Neural progenitor cell (in vitro differentiated cells): Measurements from ENCODE around the gene MYOZ3.

Source experiments
- CTCF ChIP-seq: fragments of 200-600 bp; sonication (generic); IDR thresholded peaks from 2 replicates; pipeline ENCODE4 v1.5.1; 2017; ENCODE audit warnings: antibody characterized with exemption, mild to moderate bottlenecking
- EZH2 ChIP-seq: fragments of 200-600 bp; sonication (generic); IDR thresholded peaks from 2 replicates; pipeline ENCODE4 v1.6.1; 2017; ENCODE audit warnings: antibody characterized with exemption, mild to moderate bottlenecking, moderate library complexity
- EZH2phosphoT487 ChIP-seq: fragments of 200-600 bp; sonication (generic); IDR thresholded peaks from 2 replicates; pipeline ENCODE4 v1.6.1; 2017; ENCODE audit warnings: antibody characterized with exemption

GRCh38 chr5:150723845-150724244 lies 62.8 kb downstream of the MYOZ3 start:
- TF ChIP-seq CTCF (no peak), EZH2 (no peak), EZH2phosphoT487 (no peak)
